ENCODE data around the gene FAM181A.

The FAM181A gene

GRCh38 chr14:93929048-93929535 lies 1.9 kb downstream of the FAM181A start:
- no peak for DNase-seq (ENCODE audit: low spot score)

GRCh38 chr14:93929657-93930056 lies 2.5 kb downstream of the FAM181A start:
- DNase-seq (ENCODE audit: low spot score), result no peak

GRCh38 chr14:93930296-93930988 lies 3.3 kb downstream of the FAM181A start:
- DNase-seq (ENCODE audit: low spot score), result no peak

- DNase-seq (ENCODE audit: low spot score), result no peak
Observed at GRCh38 chr14:93930989-93931307, 3.8 kb downstream of the FAM181A start.

- no peak for DNase-seq (ENCODE audit: low spot score)
Observed at GRCh38 chr14:93932642-93933041, 5.5 kb downstream of the FAM181A start.

- DNase-seq (ENCODE audit: low spot score), result no peak
Observed at GRCh38 chr14:93935213-93935612, 8.1 kb downstream of the FAM181A start.

- peak; percentile 20 for DNase-seq (ENCODE audit: low spot score)
Observed at GRCh38 chr14:93936245-93936644, 9.1 kb downstream of the FAM181A start.

- no peak for DNase-seq (ENCODE audit: low spot score)
Observed at GRCh38 chr14:93936926-93937325, 9.8 kb downstream of the FAM181A start.

- no peak for DNase-seq (ENCODE audit: low spot score)
Observed at GRCh38 chr14:93937519-93937918, 10.4 kb downstream of the FAM181A start.

GRCh38 chr14:93938751-93939303 lies 11.7 kb downstream of the FAM181A start:
- DNase-seq (ENCODE audit: low spot score), result no peak

GRCh38 chr14:93939304-93940229 lies 12.4 kb downstream of the FAM181A start:
- DNase-seq (ENCODE audit: low spot score), result peak; percentile 91

GRCh38 chr14:93940437-93940836 lies 13.3 kb downstream of the FAM181A start:
- DNase-seq (ENCODE audit: low spot score), result no peak

GRCh38 chr14:93941293-93941910 lies 14.3 kb downstream of the FAM181A start:
- DNase-seq (ENCODE audit: low spot score), result no peak

GRCh38 chr14:93943052-93943451 lies 15.9 kb downstream of the FAM181A start:
- DNase-seq (ENCODE audit: low spot score), result no peak

- DNase-seq (ENCODE audit: low spot score), result no peak
Observed at GRCh38 chr14:93943930-93944329, 16.8 kb downstream of the FAM181A start.

- DNase-seq (ENCODE audit: low spot score), result no peak
Observed at GRCh38 chr14:93944348-93945069, 17.4 kb downstream of the FAM181A start.

GRCh38 chr14:93945070-93945399 lies 17.9 kb downstream of the FAM181A start:
- DNase-seq (ENCODE audit: low spot score), result no peak

- DNase-seq (ENCODE audit: low spot score), result no peak
Observed at GRCh38 chr14:93946104-93946503, 19.0 kb downstream of the FAM181A start.

GRCh38 chr14:93946541-93947090 lies 19.5 kb downstream of the FAM181A start:
- no peak for DNase-seq (ENCODE audit: low spot score)

- DNase-seq (ENCODE audit: low spot score), result no peak
Observed at GRCh38 chr14:93947282-93947681, 20.1 kb downstream of the FAM181A start.

GRCh38 chr14:93949511-93950075 lies 22.4 kb downstream of the FAM181A start:
- no peak for DNase-seq (ENCODE audit: low spot score)

Measured in CD4-positive, alpha-beta T cell treated with Interleukin-2 at 100 ng/mL for 4 hours (primary cell).